ENCODE measurements around the gene SCO1. TPM values are rescaled to one million over a fixed set of nuclear protein-coding genes. Genes with fewer than 3 reads are reported as not detected.
"Not testable (repeated sequence)": the region's sequence is repeated elsewhere in the genome, so short reads cannot be mapped to it uniquely, and the experiment has no call there.

The SCO1 gene
- total RNA-seq, 1 donor from 2014 or later: 48.5 TPM

DNA sequence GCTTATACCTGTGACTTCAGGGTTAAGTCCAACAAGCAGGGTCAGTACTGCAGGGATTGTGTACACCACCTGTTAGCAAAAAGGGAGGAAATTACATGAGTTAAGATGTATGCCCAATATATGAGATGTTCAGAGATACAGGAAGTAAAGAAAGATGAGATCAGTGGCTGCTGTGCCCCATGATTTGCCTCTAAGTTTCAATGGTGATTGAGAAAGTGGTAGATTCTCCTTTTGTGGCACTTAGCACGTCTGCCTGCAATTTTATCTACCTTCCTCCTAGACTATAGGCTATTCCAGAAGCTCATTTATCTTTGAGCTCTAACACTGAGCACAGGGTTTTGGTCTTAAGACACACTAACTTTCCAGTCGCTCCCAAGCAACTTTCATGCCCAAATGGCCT is 28.9 kb upstream of the SCO1 start:
- DNase-seq (ENCODE audit: low read depth): no peak

DNA sequence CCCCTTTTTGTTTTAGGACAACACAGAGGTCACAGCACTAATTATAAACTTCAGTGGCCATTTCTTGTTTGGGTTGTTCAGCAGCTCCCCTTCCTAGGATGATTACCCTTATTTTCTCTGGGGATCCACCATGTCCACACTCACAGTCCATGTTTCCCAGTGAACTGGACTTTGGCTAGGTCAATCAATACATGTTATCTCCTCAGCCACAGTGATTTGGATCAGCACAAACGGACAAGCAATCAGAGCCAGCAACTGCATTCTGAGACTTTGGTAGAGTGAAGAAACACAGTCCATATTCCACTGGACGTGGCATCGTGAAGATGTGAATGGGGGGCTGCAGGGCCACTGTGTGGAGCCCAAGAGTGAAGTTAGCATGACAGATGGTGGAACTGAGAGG is 27.9 kb upstream of the SCO1 start:
- no peak for DNase-seq (ENCODE audit: low read depth)

DNA sequence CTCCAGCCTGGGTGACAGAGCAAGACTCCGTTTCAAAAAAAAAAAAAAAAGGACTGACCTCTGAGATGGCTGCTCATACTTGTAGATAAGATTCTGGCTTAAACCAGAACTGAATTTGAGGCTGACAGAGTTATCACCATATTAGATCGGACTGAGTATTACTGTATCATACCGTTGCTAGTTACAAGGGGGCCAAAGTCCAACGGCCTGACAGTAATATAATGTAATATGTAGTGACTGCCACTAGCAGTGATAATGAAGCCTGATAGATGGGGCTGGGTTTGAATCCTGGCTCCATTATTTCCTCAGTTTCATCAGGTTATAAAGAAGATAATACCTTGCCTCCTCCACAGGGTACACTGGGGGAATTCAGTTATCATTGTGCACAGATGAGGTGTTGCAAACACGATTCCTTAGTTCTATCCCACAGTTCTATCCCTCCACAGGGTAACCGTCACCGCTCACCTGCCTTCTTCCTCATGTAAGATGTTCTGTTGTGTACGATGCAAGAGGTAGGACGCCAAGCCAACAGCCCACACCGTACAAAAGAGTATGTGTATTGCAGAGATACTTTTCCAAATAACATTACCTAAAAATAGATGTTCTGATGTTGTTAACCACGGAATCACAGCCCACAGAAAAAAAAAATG is 27.3 kb upstream of the SCO1 start:
- no peak for DNase-seq (ENCODE audit: low read depth)

DNA sequence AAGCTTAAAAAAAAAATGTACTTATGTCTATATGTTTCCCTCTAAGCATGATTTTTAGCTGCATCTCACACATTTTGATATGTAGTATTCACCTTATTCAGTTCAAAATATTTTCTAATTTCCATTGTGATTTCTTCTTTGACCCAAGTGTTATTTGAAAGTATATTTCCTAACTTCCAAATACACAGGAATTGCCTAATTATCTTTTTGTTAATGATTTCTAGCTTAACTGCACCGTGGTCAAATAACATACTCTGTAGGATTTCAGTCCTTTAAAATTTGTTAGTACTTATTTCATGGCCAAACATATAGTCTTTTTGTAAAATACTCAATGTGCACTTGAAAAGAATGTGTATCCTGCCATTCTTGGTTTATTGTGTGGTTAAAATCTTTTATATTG is 21.2 kb upstream of the SCO1 start:
- DNase-seq (ENCODE audit: low read depth): peak; percentile 52

DNA sequence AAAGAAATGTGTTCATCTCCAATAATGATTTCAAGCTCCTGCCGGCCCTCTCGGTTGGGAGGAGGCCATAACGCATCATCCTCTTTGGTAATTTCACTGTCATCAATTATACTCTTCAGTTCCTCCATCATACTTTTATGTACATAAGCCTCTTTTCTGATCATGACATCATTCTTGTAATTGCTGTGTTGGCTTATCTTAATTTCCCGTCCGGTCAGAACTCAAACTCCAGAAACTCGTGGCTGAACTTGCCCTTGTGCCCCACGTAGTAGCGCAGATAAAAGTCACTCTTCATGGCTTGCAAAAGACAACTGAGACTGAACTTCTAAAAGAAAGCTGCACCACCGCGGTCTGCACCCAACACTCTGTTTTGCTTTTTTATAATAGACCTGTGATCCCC is 18.9 kb upstream of the SCO1 start:
- no peak for DNase-seq (ENCODE audit: low read depth)

DNA sequence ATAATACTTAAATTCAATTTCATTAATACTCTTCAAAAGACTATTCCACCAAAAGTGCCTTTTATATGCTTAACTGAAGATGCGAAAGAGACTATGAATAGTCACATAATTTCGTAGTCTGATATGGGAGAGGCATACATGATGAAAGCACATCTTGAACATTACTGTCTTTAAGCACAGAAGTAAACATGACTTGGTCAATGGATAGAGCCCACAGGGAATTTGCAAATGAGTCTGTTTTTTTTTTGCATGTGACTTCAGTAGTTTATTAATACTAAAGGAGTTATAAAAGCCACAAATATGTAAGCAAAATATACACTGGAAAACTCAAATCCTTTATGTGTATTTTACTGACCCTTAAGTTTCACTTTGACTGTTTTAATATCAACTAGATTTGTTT is 16.0 kb upstream of the SCO1 start:
- DNase-seq (ENCODE audit: low read depth): no peak

DNA sequence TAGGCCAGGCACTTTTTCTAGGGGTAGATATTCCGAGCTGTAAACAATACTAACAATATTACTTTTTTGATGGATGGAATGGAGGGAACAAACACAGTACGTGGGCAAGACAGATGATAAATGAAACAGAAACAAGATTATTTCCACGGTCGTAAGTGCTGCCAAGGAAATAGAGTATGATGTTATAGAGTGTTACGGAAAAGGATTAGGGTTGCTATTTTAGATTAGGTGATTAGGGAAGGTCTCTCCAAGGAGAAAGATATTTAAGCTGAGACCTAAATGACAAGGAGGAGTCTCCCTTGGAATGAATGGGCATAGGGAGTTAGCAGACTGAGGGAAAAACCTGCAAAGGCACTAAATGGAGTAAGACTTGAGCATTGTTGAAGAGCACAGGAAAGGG is 8.4 kb upstream of the SCO1 start:
- no peak for DNase-seq (ENCODE audit: low read depth)

DNA sequence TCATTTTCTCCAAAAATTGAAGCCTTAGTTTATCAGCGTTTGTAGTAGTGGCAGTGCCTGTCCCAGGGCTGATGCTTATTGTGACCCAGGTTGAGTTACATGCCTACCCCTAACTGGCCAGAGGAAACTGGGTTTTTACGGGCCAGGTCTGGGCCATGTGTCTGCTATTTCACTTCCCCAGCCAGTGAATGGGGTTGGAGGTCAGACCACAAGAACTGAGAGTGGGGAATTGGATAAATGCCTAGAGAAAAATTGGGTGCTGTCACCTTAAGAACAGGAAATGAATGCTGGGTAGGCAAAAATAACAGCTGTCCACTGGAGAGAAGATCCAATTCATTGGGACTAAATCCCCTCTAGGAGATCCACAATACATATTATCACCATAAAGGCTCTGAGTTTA is 5.2 kb upstream of the SCO1 start:
- peak; percentile 72 for DNase-seq (ENCODE audit: low read depth)

DNA sequence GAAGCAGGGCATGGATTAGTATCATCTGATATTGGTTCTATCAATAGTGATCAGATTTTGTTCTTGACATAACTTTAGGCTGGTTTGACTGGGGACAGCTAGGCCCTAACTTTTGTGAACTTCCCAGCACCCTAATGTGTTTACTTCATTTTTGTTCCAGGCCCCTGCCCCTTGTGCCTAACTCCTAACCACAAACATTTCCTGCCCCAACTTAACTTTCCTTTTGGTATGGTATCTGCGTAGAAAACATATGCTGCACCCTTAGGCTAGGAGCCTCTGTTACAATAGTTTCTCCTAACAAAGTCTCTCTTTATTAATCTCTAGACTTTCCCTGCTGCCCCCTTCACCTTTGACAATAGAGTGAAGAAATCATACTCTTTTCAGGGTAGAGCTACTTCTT is 2.5 kb upstream of the SCO1 start:
- peak; percentile 5 for DNase-seq (ENCODE audit: low read depth)

DNA sequence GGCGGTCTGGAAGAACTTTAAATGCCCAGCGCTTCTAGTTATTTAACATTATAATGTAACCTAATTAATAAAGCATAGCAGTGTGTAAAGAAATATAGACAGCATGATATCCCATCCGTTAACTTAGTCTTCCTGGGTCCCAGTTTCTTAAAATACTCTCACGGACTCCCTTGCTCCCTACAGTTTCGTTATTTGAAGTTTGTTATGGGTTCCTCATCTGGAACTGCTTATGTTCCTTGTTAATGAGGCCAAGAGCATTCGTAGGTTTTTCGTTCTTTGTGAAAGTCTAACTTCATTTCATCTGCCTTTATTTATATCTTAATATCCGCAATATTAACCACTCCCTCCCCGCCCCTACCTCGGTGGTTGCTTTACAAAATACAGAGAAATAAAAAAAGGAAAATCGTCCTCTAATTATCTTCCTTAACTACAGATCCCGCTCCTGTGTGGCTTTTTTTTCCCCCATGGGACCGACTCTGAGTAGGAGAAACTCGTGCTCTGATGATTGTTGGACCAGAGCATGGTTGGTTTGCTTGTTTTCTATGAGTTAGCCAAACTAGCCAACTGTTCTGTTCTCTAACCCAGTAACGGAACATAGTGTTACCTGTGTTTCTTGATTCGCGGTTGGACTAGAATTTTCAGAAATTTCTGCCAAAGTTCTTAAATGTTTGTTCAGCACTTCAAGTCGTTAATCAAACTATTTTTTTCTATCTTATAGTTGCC is 924 bp upstream of the SCO1 start:
- peak; percentile 31 for DNase-seq (ENCODE audit: low read depth)

DNA sequence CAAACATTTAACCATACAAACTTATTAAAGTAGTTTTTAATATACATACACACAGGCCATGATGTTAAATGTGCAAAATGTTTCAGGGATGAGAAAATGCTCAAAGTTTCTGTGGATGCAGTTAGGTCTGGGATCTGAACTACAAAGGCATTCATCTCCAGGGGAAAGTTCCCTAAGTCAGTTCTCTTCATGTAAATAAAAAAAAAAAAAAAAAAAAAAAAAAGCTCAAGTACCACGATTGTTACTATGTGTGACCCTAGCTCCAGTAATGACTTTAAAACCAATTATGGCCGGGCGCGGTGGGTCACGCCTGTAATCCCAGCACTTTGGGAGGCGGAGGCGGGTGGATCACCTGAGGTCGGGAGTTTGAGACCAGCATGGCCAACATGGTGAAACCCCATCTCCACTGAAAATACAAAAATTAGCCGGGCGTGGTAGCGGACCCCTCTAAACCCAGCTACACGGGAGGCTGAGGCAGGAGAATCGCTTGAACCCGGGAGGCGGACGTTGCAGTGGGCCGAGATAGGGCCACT is 1.4 kb downstream of the SCO1 start:
- DNase-seq (ENCODE audit: low read depth): not testable (repeated sequence)

DNA sequence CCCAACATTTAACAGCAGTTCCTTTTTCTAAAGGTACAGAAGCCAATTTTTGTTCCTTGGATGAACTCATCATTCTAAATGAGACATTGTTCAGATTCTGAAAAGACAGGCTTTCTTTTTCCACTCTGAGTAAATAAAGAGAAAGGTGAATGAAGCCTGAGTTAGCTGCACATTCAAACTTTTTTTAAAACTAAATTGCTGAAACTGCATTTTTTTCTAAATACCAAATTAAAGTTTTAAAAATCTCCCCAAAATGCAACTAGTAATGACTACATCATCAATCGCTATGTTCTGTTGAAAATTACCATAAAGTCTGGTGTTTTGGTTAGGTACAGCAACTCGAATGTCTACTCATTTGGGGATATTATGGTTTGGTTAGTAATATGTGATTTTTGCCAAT is 9.8 kb downstream of the SCO1 start:
- DNase-seq (ENCODE audit: low read depth): no peak

DNA sequence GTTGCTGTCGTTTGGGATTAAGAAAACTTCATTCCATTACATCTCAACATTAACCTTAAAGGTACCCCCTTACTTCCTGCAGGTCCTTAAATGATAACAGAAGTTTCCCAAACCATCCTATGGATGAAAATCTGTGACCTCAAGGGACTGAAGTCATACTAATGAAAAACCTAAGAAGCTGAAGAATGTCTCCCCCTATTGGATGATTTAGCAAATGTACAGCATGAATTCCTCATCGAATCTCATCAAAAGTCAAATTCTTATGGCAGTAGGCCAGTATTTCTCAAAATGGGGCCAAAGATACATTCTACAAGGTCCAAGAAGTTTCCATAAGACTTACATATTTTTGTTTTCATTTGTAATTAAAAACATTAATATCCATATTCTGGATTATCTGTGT is 13.5 kb downstream of the SCO1 start:
- peak; percentile 26 for DNase-seq (ENCODE audit: low read depth)

DNA sequence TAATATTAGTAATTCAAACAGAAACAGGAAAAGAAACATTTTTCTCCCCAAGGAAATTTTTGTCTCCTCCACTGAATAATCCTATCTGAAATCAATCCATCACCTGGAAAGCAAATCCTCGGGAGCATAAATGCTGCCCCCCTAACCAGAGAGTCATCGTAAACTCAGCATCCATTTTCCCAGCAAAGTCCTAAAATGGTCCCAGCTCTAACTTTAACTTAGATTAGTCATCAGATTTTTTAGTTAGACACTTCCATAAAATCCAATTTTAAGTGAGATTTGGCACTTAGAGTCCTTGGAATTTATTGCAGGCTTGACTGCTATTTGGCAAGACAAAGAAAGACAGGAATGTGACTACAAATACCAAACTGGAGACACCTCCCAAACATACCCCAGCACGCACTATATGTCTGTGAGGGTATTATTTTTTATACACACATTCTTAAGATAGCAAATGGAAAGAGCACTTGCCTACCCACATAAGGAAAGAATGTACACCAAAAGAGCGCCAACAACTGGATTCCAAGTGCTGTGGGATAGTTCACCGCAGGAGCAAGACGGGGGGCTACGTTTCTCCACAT is 15.4 kb downstream of the SCO1 start:
- DNase-seq (ENCODE audit: low read depth): no peak

DNA sequence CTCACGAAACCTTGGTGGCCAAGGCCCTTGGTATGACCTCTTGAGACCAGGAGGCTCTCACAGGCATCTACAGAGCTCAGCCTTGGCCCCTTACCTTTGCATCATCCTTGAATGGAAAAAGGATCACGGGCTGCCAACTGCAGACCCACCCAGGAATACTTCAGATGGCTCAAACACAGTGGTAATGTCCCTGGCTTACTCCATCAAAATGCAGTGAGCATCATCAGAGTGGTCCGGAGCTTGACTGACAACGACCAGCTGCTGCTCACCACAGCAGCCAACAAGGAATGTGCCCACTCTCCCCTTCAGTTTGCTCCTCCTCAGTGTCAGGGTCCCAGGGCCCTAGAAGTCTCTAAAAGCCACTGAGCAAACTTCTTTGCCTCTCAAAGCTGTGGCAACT is 22.6 kb downstream of the SCO1 start:
- DNase-seq (ENCODE audit: low read depth): no peak

DNA sequence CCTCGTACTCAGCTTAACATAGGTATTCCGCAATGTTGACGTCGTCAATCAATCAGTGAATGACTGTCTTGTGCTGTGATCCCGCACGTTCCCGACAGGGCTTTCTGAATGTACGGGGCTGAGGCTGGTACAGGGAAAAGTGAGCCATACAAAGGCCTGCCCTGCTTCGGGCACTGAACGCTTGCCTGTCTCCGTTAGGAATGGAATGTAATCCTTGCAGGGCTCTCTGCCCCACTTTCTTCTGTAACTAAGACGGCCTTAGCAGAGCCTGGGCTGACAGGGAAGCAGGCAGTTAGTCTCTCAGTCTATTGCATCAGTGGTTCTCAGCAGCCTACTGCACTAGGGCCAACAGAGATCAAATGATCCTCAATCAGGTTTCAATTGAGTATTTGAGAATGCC is 24.0 kb downstream of the SCO1 start:
- no peak for DNase-seq (ENCODE audit: low read depth)

DNA sequence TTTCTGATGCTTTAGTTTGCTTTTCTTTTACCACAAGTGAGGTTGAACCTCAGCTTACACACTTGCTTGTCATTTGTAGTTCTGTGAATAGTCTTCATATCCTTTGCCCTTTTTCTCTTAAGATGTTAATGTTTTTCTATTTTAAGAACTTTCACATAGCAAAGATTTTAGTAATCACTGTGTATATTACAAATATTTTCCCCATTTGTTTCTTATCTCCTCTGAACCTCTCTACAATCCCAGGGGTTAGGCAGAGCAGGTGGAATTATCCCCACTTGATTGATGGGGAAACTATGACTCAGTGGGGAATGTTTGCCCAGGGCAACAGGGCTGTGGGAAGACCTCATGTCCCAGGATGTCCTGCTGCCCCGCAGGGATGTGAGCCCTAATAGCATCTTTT is 28.6 kb downstream of the SCO1 start:
- DNase-seq (ENCODE audit: low read depth): no peak

DNA sequence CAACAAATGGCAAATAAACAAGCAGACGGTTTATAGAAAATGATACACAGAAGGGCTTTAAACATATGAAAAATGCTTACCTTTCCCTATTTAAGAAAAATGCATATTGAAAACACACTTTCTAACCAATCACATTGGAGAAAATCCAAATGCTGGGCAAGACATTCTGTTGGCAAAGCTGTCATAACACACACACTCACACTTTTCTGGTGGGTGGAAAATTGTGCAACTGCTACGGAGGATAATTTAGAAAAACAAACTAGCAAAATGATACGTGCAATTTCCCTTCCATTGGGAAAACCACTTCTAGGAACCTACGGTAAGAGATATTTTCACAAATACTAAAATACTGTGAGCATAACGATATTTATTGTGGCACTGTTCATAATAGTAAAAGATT is 30.4 kb downstream of the SCO1 start:
- DNase-seq (ENCODE audit: low read depth): no peak

DNA sequence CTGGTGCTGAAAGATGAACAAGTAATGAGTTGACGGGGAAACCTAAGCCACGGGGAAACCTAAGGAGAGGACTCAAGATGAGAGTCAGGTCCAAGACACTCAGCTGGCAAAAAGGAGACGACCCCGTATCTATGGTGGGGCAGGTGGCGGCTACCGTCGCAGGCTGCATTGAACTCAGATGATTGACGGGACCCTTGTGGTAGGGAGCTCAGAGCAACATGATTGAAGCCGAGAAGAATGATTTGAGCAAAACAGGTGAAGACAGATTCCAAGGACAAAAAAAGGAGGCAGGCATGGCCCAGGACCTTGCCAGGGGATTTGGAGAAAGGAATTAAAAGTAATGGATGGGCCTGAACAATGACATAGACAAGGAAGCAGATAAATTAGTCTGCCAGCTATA is 32.8 kb downstream of the SCO1 start:
- DNase-seq (ENCODE audit: low read depth): no peak

DNA sequence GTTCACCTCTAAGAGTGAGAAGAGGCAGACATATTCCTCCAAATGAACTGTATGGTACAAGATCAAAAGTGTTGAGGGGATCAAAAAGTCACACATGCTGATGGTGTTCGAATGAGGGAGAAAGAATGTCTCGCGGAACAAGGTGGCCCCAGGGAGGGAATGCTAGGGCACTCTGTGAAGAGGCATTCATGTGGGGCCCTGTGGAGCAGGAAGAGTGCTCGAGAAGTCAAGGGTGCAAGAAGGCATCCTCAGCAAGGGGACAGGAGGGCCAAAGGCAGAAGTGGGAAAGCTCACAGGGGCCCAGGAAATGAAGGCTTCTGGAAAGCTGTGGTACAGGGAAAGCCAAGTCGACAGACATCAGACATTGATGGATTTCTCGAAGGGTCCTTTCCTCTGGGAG is 34.1 kb downstream of the SCO1 start:
- DNase-seq (ENCODE audit: low read depth): no peak

DNA sequence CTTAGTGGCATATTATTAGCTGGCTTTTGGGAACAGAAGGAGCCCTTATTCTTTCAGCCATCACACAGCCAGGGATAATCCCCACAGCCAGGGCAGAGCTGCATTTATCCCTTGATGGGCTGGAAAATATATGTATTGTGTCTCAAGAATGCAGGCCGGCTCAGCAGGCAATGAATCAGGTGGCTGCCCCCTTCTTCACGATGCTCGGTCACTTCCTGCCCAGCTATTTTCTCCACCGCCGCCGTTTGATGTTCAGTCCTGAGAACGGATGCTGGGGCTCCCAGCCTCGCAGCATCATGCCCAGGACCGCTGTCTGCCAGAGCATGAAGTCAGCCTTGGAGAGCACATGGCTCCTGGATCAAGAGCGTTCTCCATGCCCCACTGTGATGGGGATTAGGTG is 35.9 kb downstream of the SCO1 start:
- no peak for DNase-seq (ENCODE audit: low read depth)

DNA sequence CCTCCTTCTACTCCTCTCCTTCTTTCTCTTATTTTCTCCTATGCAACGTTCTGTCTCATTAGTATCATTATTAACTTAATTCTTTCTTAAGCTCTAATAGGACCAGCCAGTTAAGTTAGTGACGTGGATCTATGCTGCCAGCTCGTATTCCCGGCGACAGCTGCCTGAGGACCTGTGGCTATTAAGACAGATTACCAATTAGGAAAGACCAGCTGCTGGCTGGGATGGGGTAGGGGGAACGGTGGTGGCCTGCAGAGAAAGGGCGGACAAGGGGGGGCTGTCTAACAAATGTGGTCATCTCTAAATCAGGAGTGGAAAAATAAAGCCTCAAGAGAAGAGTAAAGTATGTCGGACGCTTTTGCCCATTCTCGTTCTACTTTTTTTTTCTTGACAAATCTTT is 39.5 kb downstream of the SCO1 start:
- DNase-seq (ENCODE audit: low read depth): no peak

DNA sequence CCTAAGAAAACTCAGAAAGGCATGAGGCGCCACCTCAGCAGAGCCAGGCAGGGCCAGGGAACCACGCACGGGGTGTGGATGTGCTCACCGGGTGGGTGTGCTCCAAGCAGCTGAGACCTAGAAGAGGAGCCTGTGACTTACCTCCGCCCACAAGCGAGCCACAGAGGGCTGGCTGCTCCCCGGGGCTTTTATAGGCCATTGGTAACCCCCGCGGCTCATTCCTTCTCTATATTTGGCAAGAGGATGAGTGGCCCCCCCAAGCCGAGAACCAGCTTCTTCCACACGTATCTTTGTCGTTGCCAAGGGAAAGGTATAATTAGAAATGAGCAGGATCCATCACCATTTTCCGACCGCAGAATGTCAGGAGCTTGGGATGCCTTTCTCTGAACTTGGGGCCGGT is 40.2 kb downstream of the SCO1 start, which contains the start of gene MYH3:
Gene MYH3, minus strand, starts transcription at position 162 of the 400 bp plus-strand sequence. CDS start 2,245 bp downstream, outside the sequence.
- DNase-seq (ENCODE audit: low read depth): no peak

Measured in renal cortical epithelial cell (primary cell).